GM18507 (cell line): ENCODE results near the gene BEND3.
"Not testable (repeated sequence)": the region's sequence is repeated elsewhere in the genome, so short reads cannot be mapped to it uniquely, and the experiment has no call there.

ENCODE experiments used
- DNase-seq: peaks from one replicate; pipeline ENCODE4 v3.0.0; 2011; ENCODE audit warnings: low read depth; ENCODE audit not compliant: insufficient read length; ENCODE audit errors: extremely low spot score
- FAIRE-seq: peaks from 2 replicates; lab custom pipeline; 2011; peaks lifted over from hg19 to GRCh38; lab: Jason Lieb, UNC

The BEND3 gene

GRCh38 chr6:107060704-107061103 is 54.6 kb downstream of the BEND3 start:
- FAIRE-seq (no peak), DNase-seq (no peak)

GRCh38 chr6:107059606-107060005 is 55.7 kb downstream of the BEND3 start:
- FAIRE-seq (no peak), DNase-seq (no peak)

- no peak for FAIRE-seq
Measured at GRCh38 chr6:107057679-107058078, 57.6 kb downstream of the BEND3 start.

GRCh38 chr6:107056796-107057195 is 58.5 kb downstream of the BEND3 start:
- DNase-seq (no peak), FAIRE-seq (no peak)

More at GRCh38 chr6:107057679-107058078, 57.6 kb downstream of the BEND3 start:
- DNase-seq = no peak

GRCh38 chr6:107047807-107048206 is 67.5 kb downstream of the BEND3 start:
- DNase-seq (no peak), FAIRE-seq (no peak)

GRCh38 chr6:107045826-107046675 is 69.3 kb downstream of the BEND3 start:
- FAIRE-seq = no peak

GRCh38 chr6:107033126-107033525 is 82.2 kb downstream of the BEND3 start:
- FAIRE-seq = no peak
- no peak for DNase-seq

More at GRCh38 chr6:107045826-107046675, 69.3 kb downstream of the BEND3 start:
- DNase-seq = no peak

GRCh38 chr6:107032051-107032450 is 83.3 kb downstream of the BEND3 start:
- FAIRE-seq (no peak), DNase-seq (no peak)

- DNase-seq (no peak), FAIRE-seq (no peak)
Measured at GRCh38 chr6:107030151-107030550, 85.2 kb downstream of the BEND3 start.

- FAIRE-seq (no peak), DNase-seq (no peak)
Measured at GRCh38 chr6:107026965-107027364, 88.3 kb downstream of the BEND3 start.

- FAIRE-seq = no peak
Measured at GRCh38 chr6:107021446-107022185, 93.7 kb downstream of the BEND3 start.

GRCh38 chr6:107020239-107020638 is 95.1 kb downstream of the BEND3 start:
- DNase-seq = no peak
- no peak for FAIRE-seq

More at GRCh38 chr6:107021446-107022185, 93.7 kb downstream of the BEND3 start:
- no peak for DNase-seq

GRCh38 chr6:107019628-107020027 is 95.7 kb downstream of the BEND3 start:
- DNase-seq, FAIRE-seq: not testable (repeated sequence)

- DNase-seq = no peak
- no peak for FAIRE-seq
Measured at GRCh38 chr6:107019047-107019446, 96.3 kb downstream of the BEND3 start.
